Stimulated activated CD8-positive, alpha-beta memory T cell treated with anti-CD3 and anti-CD28 coated beads, Interleukin-4, amount 100 ng/mL, for 4 hours (primary cell): Measurements from ENCODE around the gene AHCTF1.

Source experiments
- DNase-seq, 2 donors: peaks; one replicate each; pipeline ENCODE4 v3.0.0-alpha.2; 2020; ENCODE audit warnings: low read depth in 2 of 2, low spot score in 1 of 2

Gene AHCTF1

DNA sequence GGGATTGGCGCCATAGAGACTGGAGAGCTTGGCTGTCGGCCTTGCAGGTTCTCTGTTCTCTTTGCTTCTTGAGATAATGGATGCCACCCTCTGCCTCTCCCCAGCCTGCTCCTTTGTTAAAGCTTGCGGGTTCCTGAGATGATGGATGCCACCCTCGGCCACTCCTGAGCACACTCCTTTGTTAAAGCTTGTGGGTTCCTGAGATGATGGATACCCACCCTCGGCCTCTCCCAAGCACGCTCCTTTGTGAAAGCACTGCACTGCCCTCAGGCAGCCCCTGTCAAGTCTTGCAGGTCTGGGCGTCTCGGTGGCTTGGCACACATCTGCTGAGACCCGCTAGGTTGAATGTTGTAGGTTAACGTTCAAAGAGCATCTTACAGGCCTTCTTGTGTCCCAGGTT, 131.0 kb downstream of the AHCTF1 start:
- DNase-seq = no peak

DNA sequence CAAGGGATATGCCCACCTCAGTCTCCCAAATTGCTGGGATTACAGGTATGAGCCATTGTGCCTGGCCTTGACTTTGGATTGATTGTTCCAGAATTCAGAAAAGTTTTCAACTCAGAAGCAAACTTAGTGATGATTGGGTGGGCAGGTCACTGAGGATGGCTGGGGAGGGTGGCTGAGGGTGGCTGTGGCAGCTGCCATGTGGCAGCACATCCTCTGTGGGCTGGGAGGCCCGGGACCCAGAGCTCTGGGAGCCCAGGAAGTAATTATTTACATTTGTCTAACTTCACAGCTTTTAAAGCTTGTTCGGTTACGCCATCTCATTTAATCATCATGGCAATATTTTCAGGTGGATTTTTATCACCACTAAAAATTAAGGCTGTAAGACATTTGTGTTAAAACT, 131.4 kb downstream of the AHCTF1 start:
- DNase-seq = no peak

DNA sequence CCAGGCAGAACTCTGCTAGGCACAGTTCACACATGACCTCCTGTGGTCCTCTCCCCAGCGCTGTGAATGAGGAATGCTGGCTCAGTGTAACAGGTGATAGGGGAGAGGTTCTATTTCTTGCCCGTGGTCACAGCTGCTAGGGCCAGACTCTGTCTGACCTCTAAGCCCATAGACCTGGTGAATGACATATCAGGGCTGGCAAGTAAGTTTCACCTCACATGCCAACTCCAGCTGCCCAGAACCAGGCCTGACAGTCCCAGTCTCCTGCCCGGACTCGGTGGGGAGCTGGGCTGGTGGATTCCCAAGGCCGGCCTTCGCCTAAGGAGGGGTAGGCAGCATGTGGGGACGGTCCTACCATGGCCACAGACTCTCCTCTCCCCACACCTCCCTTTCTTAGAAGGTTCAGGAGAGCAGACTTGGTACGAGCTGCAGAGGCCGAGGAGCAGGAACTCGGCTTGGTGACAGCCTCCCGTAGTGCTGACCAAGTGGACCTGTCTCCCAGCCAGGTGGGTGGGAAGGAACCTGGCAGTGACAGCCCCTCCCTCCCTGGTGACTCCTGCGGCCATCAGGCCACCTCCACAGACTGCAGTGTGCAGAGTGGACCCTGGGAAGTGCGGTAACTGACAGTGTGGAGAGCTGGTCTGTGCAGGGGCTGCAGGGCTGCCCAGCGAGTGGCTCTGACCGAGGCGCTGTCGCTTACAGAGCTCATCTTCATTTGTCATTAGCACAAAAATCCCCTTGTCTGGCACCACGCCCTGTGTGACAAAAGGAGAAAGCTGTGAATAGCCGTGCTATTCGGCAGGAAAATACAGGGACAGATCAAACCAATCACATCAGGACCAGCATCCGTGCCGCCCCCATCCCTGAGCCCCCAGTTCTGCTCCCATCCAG, 132.9 kb downstream of the AHCTF1 start:
- DNase-seq = no peak

DNA sequence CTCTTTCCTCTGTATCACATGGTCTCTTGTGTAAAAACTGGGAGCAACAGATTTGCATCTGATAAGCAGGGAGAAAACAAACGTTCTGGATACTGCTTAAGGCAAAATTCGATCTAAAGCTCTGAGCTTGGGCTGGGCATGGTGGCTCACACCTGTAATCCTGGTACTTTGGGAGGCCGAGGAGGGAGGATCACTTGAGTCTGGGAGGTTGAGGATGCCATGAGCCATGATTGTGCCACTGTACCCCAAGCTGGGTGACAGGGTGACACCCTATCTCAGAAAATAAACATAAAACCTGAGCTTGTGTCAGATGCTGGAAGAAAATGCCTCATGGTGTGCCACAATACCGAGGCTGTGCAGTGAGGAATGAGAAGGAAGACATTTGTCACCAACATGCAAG, 133.6 kb downstream of the AHCTF1 start:
- DNase-seq = no peak

DNA sequence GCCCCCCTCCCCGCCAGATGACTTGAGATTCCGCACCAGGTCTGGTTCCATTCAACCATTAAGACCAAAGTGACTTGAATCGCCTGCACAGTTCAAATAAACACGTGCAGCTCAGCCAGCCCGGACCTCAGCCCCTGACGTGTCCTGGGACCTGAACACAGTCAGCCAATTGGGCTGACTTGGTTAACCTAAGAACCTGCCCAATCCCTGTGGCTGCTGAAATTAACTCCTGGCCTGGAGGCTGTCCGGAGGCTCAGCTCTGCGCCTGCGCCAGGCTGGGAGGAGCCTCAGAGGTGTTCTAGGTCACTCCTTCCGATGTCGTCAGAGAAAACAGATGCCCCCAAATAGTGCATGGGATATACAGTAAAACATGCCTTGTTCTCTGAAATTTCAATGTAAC, 134.2 kb downstream of the AHCTF1 start:
- DNase-seq = no peak

DNA sequence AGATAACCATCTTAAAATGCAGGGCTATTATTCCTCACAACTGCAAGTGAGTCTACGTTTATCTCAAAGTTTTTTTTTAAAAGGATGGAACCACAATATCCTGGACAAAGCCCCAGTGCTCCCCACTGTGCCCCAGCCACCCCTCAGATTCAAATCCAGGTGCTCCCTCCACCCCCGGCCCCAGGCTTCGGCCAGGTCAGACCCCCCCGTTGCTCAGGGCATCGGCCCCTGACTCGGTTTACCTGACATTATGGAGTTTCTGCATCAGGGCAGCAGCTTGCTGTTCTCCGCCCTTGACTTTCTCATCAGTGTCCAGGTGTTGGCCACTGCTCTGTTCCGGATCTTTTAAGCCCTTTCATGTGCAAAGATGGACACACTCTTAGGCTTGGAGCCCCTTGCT, 134.6 kb downstream of the AHCTF1 start:
- DNase-seq = no peak

DNA sequence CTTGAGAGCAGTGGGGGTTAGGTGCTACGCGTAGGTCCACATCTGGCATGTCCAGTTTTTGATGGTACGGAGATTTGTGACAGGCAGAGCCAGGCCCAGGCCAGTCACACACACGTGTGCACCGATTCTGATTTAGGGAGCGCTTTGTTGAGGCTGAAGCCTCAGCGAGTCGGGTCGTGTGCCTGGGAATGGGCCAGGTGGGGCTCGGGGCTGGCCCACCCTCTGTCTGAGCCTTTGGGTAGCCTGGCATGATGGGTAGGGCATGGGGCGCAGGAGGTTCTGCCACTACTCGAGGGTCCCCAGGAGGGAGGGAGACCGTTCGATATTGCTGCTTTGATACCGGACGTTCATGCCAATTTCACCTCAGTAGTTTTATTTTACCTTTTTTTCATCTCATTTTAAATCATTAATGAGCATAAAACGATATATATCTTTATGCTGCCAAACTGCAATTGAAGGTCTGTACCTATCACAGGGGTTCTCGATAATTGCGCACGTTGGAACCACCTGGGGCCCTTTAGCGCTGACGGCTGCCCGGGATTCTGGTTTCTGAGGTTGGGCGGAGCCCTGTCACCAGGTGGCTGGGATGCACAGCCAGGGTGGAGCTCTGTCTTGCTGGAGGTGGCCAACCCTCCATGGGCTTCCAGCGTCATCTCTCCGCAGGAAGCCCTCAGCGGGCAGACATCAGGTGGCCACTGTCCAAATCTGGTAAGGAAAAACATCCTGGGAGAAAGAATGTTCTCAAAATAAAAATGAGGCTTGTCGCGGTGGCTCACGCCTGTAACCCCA, 135.6 kb downstream of the AHCTF1 start:
- DNase-seq = no peak

DNA sequence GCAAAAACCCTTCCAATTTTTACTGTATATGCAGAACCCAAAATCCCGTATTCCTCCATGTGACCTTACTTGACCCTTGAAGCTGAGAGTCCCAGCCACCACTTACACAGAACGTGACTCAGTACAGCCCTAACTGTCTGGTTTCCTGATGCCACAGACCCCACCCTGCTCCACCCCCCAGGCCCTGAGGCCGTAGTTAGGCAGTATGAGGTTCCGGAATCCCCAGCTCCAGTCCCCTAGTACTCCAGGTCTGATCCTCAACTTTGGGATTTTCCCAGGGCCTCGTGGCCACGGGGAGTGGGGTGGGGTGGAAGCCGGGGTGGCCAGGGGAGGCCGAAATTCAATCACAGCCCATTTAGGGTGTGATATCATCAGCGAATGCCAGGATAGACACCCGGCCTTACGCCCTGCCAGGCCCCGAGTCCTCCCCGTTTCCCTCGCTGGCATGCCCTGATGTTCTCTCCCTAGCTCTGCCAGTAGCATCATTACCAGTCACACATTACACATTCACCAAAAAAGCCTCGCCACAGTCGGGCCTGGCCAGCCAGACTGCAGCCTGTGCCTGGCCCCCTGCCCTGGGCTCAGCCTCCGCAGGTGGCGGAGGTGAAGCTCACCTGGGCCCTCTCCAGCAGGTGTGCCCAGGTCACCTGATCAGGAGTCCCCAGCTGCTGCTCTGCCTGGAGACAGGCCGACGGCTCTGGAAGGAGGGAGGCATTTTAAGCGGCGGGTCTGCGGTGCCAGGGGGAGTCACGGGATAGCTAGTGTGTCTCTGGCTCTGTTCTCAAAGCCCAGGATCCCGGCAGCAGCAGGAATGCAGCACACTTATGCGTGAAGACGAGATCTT, 136.7 kb downstream of the AHCTF1 start:
- DNase-seq = no peak

DNA sequence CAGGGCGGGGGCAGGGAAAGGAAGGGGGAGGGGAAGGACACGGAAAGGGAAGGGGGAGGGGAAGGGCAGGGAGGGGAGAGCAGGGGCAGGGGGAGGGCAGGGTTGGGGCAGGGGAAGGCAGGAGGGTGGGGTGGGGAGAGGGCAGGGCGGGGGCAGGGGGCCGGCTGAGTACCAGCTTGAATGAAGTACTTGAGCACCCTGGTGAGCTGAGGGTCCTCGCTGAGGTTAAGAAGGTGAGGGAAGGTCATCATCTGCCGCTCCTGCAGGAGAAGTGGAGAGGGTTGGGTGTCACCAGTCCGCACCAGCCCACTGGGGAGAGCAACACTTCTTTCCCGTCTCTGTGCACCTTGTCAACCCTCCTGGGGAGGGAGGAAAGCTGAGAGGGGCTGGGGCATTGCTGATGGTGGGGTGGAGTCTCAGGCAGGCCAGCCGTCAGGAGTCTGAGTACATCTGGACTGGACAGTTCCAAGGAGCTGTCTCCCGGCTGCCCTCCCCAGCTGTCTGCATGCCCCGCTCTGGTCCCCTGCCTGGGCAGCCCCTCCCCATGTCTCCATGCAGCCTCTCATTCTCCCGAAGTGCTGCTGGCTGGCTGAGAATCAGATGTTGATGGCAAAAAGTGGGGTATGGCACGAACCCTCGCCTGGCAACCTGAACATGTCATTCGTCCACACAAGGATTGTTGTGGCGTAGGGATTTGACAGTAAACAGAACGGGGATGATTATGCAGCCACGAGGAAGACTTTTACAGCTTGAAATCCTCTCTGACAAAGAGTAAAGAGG, 137.5 kb downstream of the AHCTF1 start:
- no peak for DNase-seq

DNA sequence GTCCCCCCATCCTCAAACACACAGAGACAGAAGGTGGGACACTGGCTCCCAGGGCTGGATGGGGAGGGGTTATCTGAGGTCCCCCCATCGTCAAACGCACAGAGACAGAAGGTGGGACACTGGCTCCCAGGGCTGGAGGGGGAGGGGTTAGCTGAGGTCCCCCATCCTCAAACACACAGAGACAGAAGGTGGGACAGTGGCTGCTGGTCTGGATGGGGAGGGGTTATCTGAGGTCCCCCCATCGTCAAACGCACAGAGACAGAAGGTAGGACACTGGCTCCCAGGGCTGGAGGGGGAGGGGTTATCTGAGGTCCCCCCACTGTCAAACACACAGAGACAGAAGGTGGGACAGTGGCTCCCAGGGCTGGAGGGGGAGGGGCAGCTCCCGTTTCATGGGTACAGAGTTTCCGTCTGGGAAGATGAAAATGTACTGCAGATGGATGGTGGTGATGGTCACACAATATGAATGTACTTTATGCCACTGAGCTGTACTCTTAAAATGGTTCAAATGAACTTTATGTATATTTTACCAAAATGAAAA, 138.3 kb downstream of the AHCTF1 start:
- DNase-seq = no peak

DNA sequence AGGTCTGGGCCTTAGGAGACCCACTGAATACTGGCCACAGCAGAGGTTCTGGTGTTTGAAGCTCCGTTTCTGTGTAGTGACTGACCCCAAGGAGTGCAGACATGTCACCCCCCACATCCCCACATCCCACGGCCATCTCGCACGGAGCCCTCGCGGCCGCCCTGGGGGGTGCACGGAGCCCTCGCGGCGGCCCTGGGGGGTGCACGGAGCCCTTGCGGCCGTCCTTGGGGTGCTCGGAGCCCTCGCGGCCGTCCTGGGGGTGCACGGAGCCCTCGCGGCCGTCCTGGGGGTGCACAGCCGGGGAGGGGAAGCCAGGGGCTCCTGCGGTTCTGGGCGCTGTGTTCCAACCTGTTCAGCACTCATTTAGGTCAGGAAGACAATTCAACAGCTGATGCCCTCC, 139.1 kb downstream of the AHCTF1 start:
- no peak for DNase-seq

DNA sequence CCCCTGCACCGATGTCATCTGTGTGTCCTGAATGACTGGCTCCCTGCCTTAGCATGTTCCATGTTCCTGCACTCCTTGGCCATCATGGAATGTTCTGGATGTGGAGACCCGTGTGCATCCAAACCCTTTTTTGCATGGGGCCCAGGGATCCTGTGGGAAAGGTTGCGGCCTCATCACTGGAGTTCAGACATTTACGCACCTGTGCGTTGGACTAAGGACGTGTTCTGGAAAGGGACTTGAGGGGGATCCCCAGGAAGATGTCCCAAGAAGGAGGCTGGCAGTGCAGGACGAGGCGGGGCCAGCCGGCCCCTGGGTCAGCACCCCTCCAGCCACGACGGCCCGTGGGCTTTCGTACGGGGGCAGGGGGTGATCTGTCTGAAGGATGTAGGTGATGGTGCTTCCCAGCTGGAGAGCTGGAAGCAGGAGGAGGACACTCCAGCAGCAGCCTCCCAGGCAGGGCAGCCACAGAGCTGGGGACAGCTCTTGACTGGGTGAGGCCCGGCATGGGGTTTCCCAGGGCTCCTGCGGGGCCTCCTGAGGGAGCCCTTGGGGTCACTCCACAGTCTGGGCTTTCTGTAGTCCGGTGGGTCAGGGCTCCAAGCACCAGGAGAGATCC, 140.3 kb downstream of the AHCTF1 start:
- no peak for DNase-seq

DNA sequence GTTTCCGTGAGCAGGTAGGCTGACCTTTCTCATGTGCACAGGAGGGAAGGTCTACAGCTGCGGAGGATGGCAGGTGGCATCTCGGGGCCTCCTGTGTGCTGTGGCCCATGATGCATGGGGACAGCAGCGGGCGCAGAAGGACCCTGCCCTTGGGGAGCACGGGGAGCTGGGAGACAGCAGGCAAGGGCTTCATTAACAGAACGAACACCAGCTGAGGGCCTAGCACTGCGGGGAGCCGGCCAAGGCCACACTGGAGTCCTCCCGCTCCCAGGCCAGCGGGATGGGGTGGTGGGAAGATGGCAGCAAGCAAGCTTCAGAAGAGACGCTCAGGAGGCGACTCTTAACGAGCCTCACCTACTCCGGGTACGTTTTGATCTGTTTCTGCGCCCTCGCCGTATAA, 140.9 kb downstream of the AHCTF1 start:
- DNase-seq = no peak

DNA sequence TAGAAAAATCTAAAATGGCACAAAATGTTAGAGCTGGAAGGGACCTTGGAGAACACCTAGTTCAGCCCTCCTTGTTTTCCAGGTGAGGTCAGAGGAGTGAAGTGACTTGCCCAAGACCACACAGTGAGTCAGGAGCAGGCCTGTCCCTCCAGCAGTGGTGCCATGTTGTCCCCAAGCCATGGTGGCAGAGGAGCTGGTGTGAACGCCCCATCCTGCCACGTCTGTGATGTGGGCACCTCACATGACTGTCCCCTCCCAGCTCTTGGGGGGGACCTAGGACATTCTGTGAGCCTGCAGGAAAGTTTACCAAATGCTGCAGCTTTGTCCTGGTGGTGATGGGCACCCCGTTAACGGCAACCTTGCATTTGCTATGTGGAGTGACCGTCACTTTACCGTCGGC, 141.4 kb downstream of the AHCTF1 start:
- DNase-seq = no peak

DNA sequence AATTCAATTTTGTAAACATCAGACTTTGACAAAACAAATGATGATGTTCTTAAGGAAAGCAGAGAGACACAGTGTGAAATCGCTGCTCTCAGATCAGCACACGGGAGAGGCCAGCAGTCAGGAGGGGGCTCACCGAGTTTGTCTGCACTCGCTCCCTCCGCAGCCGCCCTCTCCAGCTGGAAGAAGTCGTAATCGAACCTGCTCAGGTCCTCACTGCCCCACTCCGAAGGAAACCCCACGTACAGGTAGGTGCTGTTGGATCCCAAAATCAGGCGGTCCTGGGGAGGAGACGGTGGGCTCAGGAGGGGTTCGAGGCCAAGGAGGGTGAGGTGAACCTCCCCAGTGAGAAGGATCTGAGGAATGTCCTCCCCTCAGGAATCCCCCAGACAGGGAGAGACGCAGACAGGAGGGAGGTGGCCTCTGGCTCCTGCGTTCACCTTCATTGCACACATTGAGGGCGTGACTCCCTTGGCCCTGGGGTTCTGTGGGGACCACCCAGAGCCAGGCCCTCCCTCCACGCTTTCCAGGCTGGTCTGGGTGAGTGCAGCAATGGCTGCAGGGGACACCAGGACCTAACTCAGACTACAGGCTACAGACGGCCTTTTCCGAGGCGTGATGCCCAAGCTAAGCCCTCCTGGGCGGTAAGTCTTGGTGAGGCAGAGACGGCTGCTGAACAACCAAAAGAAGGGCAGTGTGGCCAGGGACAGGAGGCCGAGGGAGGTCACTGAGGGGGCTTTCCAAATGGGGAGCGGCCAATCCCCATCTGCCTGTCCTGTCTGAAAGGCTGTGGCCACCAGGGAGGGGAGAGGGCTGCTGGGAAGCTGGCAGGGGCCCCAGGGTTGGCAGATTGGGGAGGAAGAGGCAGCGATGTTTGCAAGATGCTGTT, 142.1 kb downstream of the AHCTF1 start:
- DNase-seq = no peak
